ENCODE measurements around the gene TAMM41.

The TAMM41 gene

DNA sequence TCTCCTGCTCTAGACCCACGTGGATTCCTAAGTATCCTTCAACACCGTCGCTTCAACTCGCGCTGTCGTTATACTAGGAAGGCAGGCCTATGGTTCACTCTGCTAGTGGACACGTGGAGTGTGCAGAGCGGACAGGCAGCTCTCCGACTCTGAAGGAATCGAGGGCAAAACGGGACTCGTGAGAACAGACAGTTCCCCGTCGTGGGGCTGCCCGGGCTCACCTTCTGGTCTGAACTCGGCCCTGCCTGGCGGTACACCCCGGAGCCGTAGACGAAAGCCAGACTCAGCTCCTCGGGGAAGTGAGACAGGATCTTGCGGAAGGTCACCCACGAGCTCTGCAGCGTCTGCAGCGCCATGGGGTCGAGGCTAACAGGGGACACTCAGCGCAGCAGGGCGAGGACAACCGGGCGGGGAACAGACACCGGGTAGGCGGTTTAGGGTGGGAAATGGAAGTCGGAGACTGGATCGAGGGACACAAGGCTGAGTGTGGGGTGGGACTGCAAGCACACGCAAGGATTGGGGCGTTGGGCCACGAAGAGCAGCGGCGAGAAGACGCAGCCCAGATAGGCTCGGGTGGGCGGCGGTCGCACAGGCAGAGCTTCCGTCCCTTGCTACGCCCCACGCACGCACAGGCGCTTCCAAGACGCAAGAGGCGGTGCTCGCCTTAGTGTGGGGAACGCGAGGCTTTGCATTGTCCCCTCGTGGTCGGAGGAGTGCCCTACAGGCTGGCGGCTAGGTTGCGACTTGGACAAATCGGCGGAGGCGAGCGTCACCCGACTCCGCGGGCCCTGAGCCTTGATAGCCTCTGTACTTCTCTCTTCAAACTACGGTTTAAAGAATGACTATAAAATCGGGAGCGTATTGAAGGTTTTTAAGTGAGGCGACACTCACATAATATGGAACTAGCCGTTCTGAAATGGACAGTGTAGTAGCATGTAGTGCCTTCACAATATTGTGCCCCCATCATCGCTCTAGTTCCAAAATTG, at the start of gene TAMM41:
Gene TAMM41, minus strand, starts transcription at position 605 of the 986 bp plus-strand sequence. Its CDS starts 249 bp downstream, at position 356.
- TF ChIP-seq TEAD4 (IDR thresholded peaks at IDR 0.05): peak; percentile 34; the same call in 1 of the 2 replicates
- no peak; the same call in 1 of the 2 replicates for TF ChIP-seq NFIC (IDR thresholded peaks at IDR 0.05)
- no peak for TF ChIP-seq FOXM1 (IDR thresholded peaks at IDR 0.05; ENCODE audit: borderline replicate concordance, low read depth)
- TF ChIP-seq, protein P1, sequence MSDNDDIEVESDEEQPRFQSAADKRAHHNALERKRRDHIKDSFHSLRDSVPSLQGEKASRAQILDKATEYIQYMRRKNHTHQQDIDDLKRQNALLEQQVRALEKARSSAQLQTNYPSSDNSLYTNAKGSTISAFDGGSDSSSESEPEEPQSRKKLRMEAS (IDR thresholded peaks at IDR 0.05): peak; percentile 88
- TF ChIP-seq EP300 (IDR thresholded peaks at IDR 0.05; ENCODE audit: borderline replicate concordance): no peak
- TF ChIP-seq RAD21 (IDR thresholded peaks at IDR 0.05; ENCODE audit: low read depth): peak; percentile 23; the same call in 1 of the 2 replicates
- no peak for TF ChIP-seq CEBPB (IDR thresholded peaks at IDR 0.05)
- peak; percentile 50; the same call in 1 of the 2 replicates for TF ChIP-seq TCF12 (IDR thresholded peaks at IDR 0.05; ENCODE audit: low read depth)
- TF ChIP-seq, protein P2, sequence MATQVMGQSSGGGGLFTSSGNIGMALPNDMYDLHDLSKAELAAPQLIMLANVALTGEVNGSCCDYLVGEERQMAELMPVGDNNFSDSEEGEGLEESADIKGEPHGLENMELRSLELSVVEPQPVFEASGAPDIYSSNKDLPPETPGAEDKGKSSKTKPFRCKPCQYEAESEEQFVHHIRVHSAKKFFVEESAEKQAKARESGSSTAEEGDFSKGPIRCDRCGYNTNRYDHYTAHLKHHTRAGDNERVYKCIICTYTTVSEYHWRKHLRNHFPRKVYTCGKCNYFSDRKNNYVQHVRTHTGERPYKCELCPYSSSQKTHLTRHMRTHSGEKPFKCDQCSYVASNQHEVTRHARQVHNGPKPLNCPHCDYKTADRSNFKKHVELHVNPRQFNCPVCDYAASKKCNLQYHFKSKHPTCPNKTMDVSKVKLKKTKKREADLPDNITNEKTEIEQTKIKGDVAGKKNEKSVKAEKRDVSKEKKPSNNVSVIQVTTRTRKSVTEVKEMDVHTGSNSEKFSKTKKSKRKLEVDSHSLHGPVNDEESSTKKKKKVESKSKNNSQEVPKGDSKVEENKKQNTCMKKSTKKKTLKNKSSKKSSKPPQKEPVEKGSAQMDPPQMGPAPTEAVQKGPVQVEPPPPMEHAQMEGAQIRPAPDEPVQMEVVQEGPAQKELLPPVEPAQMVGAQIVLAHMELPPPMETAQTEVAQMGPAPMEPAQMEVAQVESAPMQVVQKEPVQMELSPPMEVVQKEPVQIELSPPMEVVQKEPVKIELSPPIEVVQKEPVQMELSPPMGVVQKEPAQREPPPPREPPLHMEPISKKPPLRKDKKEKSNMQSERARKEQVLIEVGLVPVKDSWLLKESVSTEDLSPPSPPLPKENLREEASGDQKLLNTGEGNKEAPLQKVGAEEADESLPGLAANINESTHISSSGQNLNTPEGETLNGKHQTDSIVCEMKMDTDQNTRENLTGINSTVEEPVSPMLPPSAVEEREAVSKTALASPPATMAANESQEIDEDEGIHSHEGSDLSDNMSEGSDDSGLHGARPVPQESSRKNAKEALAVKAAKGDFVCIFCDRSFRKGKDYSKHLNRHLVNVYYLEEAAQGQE (IDR thresholded peaks at IDR 0.05; ENCODE audit: low read depth): no peak
- TF ChIP-seq CREB1 (IDR thresholded peaks at IDR 0.05; ENCODE audit: low read depth): peak; percentile 23; the same call in 1 of the 2 replicates
- TF ChIP-seq, protein P3, sequence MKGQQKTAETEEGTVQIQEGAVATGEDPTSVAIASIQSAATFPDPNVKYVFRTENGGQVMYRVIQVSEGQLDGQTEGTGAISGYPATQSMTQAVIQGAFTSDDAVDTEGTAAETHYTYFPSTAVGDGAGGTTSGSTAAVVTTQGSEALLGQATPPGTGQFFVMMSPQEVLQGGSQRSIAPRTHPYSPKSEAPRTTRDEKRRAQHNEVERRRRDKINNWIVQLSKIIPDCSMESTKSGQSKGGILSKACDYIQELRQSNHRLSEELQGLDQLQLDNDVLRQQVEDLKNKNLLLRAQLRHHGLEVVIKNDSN (IDR thresholded peaks at IDR 0.05): peak; percentile 31; the same call in 1 of the 2 replicates
- TF ChIP-seq TAF1 (IDR thresholded peaks at IDR 0.05; ENCODE audit: low read depth): peak; percentile 85
- peak; percentile 51; the same call in 1 of the 2 replicates for TF ChIP-seq EGR1 (IDR thresholded peaks at IDR 0.05)
- TF ChIP-seq YY1 (IDR thresholded peaks at IDR 0.05; ENCODE audit: low read depth): 0 out of 2 replicates have a peak, but pooled peaks have one; percentile 46
- no peak for TF ChIP-seq ZBTB7A (IDR thresholded peaks at IDR 0.05; ENCODE audit: low read depth)

DNA sequence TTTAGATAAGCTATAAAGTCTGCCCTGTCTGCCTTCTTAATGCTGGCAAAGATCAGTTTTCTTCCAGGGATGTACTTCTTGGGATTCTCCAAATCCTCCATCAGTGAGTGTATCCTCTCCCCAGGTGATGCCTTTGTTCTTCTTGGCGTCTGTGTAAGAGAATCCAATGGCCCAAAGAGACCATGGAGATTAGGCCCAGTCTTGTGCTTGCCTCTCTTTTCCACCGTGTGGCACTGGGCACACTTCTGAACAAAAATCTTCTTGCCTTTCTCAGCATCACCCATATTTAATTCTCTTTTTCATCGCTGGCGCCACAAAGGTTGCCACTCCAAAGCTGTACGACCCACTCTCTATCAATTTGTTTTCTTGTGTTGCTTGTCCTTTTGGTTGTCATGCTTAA, 32.2 kb upstream of the TAMM41 start:
- TF ChIP-seq FOXM1 (IDR thresholded peaks at IDR 0.05; ENCODE audit: borderline replicate concordance, low read depth): no peak
- TF ChIP-seq, protein P1 (IDR thresholded peaks at IDR 0.05): no peak
- TF ChIP-seq EGR1 (IDR thresholded peaks at IDR 0.05): no peak
- no peak for TF ChIP-seq CREB1 (IDR thresholded peaks at IDR 0.05; ENCODE audit: low read depth)
- no peak for TF ChIP-seq YY1 (IDR thresholded peaks at IDR 0.05; ENCODE audit: low read depth)
- no peak for TF ChIP-seq TAF1 (IDR thresholded peaks at IDR 0.05; ENCODE audit: low read depth)
- TF ChIP-seq CEBPB (IDR thresholded peaks at IDR 0.05): no peak
- no peak for TF ChIP-seq RAD21 (IDR thresholded peaks at IDR 0.05; ENCODE audit: low read depth)
- TF ChIP-seq TCF12 (IDR thresholded peaks at IDR 0.05; ENCODE audit: low read depth): no peak
- TF ChIP-seq, protein P3 (IDR thresholded peaks at IDR 0.05): no peak
- no peak for TF ChIP-seq EP300 (IDR thresholded peaks at IDR 0.05; ENCODE audit: borderline replicate concordance)
- no peak for TF ChIP-seq ZBTB7A (IDR thresholded peaks at IDR 0.05; ENCODE audit: low read depth)
- no peak for TF ChIP-seq NFIC (IDR thresholded peaks at IDR 0.05)
- TF ChIP-seq TEAD4 (IDR thresholded peaks at IDR 0.05): no peak

- TF ChIP-seq CREB1 (IDR thresholded peaks at IDR 0.05; ENCODE audit: low read depth) (no peak), RAD21 (IDR thresholded peaks at IDR 0.05; ENCODE audit: low read depth) (no peak), TAF1 (IDR thresholded peaks at IDR 0.05; ENCODE audit: low read depth) (no peak), FOXM1 (IDR thresholded peaks at IDR 0.05; ENCODE audit: borderline replicate concordance, low read depth) (no peak), EP300 (IDR thresholded peaks at IDR 0.05; ENCODE audit: borderline replicate concordance) (no peak), TEAD4 (IDR thresholded peaks at IDR 0.05) (no peak), CEBPB (IDR thresholded peaks at IDR 0.05) (no peak), ZBTB7A (IDR thresholded peaks at IDR 0.05; ENCODE audit: low read depth) (no peak), EGR1 (IDR thresholded peaks at IDR 0.05) (no peak)
- TF ChIP-seq, protein P2 (IDR thresholded peaks at IDR 0.05; ENCODE audit: low read depth): no peak
- TF ChIP-seq, protein P3 (IDR thresholded peaks at IDR 0.05): no peak
Measured at GRCh38 chr3:11853450-11853849, 6.8 kb upstream of the TAMM41 start.

DNA sequence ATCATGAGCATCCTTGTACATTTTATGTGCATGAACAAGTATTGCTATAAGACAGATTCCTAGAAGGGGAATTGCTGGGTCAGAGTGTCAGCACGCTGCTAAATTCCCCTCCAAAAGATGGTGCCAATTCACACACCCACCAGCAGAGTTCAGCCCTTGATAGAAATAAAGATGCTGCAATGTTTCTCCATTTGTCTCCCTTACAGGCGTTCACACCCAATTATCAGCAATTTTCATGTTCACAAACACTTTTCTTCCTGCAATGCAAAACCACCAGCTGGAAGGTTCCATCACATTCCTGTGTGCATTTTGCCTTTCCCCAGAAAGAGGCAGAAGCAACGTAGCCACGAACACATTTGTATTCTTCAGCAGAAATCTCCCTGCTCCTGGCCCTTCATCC, 3.3 kb upstream of the TAMM41 start:
- no peak for TF ChIP-seq YY1 (IDR thresholded peaks at IDR 0.05; ENCODE audit: low read depth)
- no peak for TF ChIP-seq TCF12 (IDR thresholded peaks at IDR 0.05; ENCODE audit: low read depth)
- TF ChIP-seq ZBTB7A (IDR thresholded peaks at IDR 0.05; ENCODE audit: low read depth): no peak
- TF ChIP-seq, protein P2 (IDR thresholded peaks at IDR 0.05; ENCODE audit: low read depth): no peak
- no peak for TF ChIP-seq TAF1 (IDR thresholded peaks at IDR 0.05; ENCODE audit: low read depth)
- TF ChIP-seq EP300 (IDR thresholded peaks at IDR 0.05; ENCODE audit: borderline replicate concordance): no peak
- TF ChIP-seq, protein P3 (IDR thresholded peaks at IDR 0.05): no peak
- TF ChIP-seq NFIC (IDR thresholded peaks at IDR 0.05): no peak
- no peak for TF ChIP-seq TEAD4 (IDR thresholded peaks at IDR 0.05)
- no peak for TF ChIP-seq FOXM1 (IDR thresholded peaks at IDR 0.05; ENCODE audit: borderline replicate concordance, low read depth)
- TF ChIP-seq, protein P1 (IDR thresholded peaks at IDR 0.05): no peak
- no peak for TF ChIP-seq RAD21 (IDR thresholded peaks at IDR 0.05; ENCODE audit: low read depth)
- TF ChIP-seq CEBPB (IDR thresholded peaks at IDR 0.05): no peak
- TF ChIP-seq CREB1 (IDR thresholded peaks at IDR 0.05; ENCODE audit: low read depth): no peak
- TF ChIP-seq EGR1 (IDR thresholded peaks at IDR 0.05): no peak
